GM21360 (cell line): Measurements from ENCODE around the gene TGFBRAP1.

Experiments
- ATAC-seq: cut with Tn5 transposase; IDR thresholded peaks from one replicate; pipeline ENCODE4 v1.9.1; 2021; ENCODE audit warnings: mild to moderate bottlenecking, moderate library complexity; ENCODE audit not compliant: unreplicated experiment

TGFBRAP1 gene

DNA sequence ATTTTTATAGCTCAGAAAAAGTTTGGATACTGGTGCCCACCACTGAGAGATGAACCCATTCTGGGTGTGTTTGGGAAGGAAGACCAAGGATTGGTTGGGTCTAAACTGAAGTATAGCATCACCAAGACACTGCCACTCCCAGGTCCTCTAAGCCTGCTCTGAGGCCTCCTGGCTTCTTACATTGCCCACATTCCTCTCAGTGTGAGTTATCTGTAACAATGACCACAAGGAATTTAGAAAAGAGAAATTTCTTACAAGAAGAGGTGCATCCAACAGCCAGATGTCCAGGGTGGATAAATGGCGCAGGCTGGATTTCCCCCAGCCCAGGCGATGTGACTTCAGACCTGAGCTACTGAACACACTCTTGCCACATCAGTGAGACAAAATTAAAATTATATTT is 89.6 kb downstream of the TGFBRAP1 start:
- no peak for ATAC-seq

DNA sequence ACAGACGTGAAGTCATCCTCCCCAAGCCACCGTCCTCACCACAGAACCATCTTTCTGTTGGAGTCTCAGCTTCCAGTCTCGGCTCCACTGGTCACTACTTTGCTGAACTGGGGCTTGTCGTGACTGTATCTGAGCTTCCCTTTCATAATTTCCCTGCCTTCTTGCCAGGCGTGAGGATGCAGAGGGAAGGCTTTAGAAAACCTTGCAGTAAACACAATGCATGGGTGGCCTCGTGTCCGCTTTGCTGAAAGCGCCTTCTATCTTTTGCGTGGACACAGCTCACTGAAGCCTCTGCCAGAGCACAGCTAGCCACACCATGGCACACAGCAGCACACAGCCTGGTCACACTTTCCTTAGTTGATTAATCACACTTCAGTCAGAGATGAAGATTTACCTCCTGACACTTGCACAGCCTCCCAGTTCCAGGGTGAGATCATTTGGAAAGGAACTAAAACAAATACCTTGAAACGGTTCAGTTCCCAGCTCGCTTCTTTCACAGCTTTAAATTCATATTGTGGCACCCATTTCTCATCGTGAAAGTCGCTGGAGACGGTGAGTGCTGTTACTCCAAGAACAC is 90.8 kb downstream of the TGFBRAP1 start:
- no peak for ATAC-seq

DNA sequence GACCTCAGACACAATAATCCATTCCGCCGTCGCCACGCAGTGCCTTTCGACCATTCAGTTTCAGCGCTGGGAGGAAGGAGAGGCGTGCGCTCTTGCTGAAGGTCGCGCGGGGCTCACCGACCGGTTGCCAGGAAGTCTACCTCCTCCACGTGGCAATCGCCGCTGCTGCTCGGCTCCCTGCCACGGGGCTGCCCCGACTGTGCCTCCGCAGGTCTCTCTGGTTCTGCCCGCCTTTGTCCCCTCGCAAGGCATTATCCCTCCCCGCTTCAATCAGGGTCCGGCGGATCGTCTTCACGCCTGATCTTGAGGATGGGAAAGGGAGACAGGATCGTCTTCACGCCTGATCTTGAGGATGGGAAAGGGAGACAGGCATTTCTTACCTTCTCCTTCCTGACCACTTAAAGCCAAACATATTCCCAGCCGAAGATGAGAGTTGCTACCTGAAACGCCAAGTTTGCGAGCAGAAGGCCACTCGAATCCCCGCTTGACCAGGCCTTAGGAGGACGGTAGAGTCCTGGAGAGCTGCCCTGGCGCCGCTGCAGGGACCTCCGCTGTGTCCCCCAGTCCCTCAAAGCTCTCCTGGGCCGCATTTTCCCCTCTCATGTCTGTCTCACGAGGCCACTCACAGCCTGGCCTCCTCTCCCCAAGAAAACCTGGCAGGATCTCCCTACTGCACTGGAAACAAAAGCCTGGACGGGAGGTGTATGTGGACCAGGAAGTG is 92.3 kb downstream of the TGFBRAP1 start:
- ATAC-seq: no peak

DNA sequence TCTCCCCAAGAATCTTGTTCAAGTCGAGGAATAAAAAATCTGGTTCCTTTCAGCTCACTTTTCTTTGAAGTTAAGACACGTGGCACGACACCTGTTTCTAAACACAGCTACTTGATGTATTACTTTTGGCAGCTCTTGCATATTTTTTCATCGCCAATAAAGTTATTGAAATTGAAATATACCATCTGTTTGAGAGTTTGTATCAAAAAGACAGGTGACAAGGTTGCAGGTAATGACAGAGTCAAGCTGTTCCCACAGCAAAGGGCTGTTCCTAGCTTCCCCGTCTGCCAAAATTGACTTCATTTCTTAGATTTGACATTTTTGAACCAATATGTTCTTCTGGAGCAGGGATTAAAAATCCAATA is 93.5 kb downstream of the TGFBRAP1 start:
- no peak for ATAC-seq

DNA sequence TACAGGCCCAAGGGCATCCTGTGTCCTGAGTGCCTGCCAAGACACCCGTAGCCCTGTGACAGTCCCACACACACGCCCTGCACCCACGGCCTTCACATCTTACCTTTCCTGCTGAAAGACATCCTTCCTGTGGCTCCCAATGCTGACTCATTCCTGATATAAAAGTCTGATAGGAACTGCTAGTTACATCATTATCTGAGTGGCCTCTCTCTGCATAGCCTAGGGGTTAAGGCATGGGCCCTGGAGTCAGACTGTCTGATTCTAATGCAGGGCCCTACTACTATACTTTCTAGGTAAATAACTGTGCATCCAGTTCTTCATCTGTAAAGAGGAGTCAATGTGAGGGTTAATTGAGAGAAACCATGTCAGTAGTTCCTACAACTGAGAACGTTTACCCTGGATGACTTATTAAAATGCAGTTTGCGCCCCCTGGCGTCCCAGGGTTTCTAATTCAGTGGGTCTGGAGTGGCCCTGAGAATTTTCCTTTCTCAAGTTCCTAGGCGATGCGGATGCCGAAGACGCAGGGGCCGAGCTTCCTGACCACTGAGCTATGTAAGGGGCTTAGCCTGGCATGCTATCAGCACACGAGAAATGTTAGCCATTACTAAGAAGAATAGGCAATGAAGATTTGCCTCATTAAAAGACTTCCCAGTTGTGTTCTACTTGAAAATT is 94.0 kb downstream of the TGFBRAP1 start:
- ATAC-seq: peak; percentile 71

DNA sequence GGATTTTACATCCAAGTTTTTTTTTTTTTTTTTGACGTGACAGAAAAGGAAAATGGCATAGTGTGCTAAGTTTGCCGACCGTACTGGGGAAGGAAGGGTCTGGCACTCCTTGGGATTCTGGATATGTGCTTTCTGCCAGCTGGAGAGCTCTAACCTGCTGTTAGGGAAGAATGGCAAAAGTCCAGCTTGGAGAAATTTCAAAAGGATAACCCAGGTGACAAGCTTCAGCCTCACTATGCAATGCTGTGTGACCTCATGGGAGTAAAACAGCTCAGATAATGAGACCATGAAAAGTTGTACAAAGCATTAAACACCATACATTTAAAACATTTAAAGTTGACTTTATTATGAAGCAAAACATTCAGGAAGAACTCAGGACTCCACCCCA is 98.3 kb downstream of the TGFBRAP1 start:
- no peak for ATAC-seq

DNA sequence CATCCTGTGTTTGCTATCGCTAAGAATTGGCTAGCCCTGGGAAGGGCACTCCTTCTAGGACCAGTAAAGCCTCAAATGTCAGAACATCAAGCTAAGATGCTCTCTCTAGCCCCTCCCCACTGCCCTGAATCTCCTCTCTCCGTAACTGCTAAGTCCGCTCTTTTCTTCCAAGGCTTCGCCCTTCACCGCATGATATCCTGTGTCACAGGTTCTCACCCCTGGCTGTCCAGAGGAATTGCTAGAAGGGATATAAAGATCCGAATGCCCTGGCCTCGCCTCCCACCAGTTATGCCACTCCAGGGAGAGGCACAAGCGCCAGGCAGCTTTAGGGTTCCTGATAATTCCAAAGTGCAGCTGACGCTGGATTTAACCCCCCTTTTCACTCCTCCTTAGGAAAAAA is 105.1 kb downstream of the TGFBRAP1 start:
- ATAC-seq: no peak

DNA sequence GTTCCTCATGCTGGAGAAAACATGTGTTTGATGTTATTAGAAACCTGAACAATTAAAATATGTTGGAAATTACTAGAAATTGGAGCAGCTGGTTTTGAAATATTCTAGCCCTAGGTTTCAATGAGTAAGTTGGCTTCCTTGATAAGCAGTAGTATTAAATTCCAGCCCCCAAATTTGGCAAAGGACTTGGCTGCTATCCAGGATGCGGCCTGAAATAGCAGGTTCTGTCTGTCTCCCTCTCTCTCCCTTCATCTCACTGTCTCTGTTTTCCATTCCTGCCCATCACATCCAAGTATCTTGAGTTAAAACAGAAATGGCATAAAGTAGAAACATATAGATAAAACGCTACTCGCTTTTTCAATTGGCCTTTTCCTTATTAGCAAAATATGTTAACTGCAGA is 108.9 kb downstream of the TGFBRAP1 start:
- ATAC-seq: no peak

DNA sequence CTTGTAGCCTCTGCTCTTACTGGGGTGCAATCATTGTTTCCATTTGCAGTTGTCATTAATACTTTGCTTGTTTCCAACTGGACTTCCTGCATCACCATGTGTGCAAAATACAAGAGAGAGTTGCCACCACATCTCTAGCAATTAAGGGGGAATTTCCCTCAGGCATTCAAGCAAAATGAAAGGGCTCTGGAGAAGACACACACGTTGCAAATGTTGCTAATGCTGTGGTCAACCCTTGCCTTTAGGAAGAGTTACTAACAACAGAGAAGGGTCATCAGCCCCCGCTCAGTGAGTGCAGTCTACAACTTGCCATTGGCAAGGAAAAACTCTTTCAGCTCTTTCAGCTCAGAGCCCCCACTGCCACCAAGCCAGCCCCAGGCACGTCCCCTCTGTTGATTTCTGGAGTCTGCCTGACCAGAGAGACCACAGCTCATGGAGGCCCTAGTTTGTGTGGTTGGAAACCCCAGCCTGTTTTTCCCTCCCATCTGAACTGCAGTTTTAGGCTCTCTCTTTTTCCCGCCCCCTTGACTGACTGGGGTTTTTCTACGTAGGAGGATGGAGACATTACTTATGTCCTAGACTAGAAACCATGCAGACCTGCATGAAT is 113.8 kb downstream of the TGFBRAP1 start:
- ATAC-seq: no peak
